Suprapubic skin (tissue), 3 donors: ENCODE results near the gene KRTAP21-1.

ENCODE experiments used
- CTCF ChIP-seq, 2 donors: fragments of 200-600 bp in 1 of 2; fragments of 450-650 bp in 1 of 2; sonication (generic) in 1 of 2; IDR thresholded peaks; one replicate each; pipeline ENCODE4 v1.5.1; 2016 to 2019; ENCODE audit warnings: antibody characterized with exemption in 2 of 2, mild to moderate bottlenecking in 1 of 2, moderate library complexity in 1 of 2
- POLR2A ChIP-seq, 2 donors: fragments of 450-650 bp; IDR thresholded peaks; one replicate each; pipeline ENCODE4 v1.6.1; 2017; ENCODE audit warnings: antibody characterized with exemption in 2 of 2, mild to moderate bottlenecking in 2 of 2, moderate library complexity in 2 of 2

DNA sequence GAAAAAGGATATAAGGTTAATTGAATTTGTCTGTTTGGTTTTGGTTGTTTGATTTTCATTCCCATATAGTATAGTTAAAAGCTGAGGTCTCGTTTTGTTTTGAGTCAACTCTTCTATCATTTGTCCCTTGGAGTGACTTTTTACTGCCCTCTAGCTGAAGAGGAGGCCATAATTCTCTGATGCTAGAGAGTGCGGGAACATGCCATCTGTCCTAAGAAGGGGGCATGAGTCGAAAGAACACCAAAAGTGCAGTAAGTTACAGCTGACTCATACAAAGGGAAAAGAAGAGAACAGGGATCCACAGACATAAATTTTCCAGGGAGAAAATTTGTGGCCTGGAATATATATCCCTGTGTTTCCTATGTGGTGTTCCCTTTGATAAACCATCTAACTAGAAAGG lies 40.8 kb downstream of the KRTAP21-1 start:
- no peak for TF ChIP-seq CTCF (IDR thresholded peaks at IDR 0.05)
- TF ChIP-seq POLR2A (IDR thresholded peaks at IDR 0.05): no peak
